Measurements from ENCODE around the gene PRPH. TPM values are rescaled to one million over a fixed set of nuclear protein-coding genes. Genes with fewer than 3 reads are reported as not detected.
"Not testable (repeated sequence)": the region's sequence is repeated elsewhere in the genome, so short reads cannot be mapped to it uniquely, and the experiment has no call there.

Gene PRPH
- total RNA-seq, 2 experiments from 2014 or later = not detected

DNA sequence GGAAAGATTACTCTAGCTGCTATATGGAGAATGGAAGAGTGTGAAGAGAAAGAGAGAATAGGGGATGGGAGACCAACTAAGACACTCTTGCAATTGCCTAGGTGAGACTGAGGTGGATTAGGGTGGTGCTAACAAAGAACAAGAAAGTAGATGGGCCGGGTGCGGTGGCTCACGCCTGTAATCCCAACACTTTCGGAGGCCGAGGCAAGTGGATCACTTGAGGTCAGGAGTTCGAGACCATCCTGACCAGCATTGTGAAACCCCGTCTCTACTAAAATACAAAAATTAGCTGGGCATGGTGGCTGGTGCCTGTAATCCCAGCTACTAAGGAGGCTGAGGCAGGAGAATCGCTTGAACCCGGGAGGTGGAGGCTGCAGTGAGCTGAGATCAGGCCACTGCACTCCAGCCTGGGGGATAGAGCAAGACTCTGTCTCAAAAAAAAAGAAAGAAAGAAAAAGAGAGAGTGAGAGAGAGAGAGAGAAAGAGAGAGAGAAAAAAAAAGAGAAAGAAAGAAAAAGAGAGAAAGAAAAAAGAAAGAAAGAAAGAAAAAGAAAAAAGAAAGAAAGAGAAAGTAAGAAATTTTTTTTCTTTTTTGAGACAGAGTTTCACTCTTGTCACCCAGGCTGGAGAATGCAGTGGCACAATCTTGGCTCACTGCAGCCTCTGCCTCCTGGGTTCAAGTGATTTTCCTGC is 25.6 kb downstream of the PRPH start:
- ChIA-PET POLR2A (interaction anchor here (0.7 kb wide), 1 partner anchor 88 kb away, joined by 6 read pairs; no protein-coding TSS in a partner anchor), CTCF (interaction anchor here (2.1 kb wide), 1 partner anchor 22 kb away, joined by 4 read pairs; no protein-coding TSS in a partner anchor)
- H3K9me3 Mint-ChIP-seq, H3K27me3 Mint-ChIP-seq, DNase-seq: not testable (repeated sequence)
- Mint-ChIP-seq H3K4me1 (peaks cover 28% of the 10 kb centered on the region), H3K27ac (peak overlapping the region; percentile 77), H3K36me3 (ENCODE audit: low read depth) (peaks cover 17% of the 10 kb centered on the region), H3K4me3 (peak overlapping the region; percentile 7)

- DNase-seq = no peak
- ChIA-PET POLR2A (interaction anchor here (1.2 to 2.0 kb wide), 3 partner anchors 9 to 191 kb away, joined by 3 to 11 read pairs (median 6); partner anchors contain the start of genes SPATS2 and TUBA1B), CTCF (interaction anchor here (1.0 to 5.0 kb wide), 7 partner anchors 9 to 27 kb away, joined by 3 to 29 read pairs (median 9); partner anchors contain the start of genes C1QL4, DNAJC22 and PRPH)
- Mint-ChIP-seq H3K27me3 (no peaks in the 10 kb centered on the region), H3K27ac (peak overlapping the region; percentile 93), H3K4me1 (peaks cover 30% of the 10 kb centered on the region), H3K4me3 (peak overlapping the region; percentile 97), H3K9me3 (no peaks in the 10 kb centered on the region), H3K36me3 (ENCODE audit: low read depth) (peaks cover 22% of the 10 kb centered on the region)
Measured at GRCh38 chr12:49322367-49322707, 27.4 kb downstream of the PRPH start.

DNA sequence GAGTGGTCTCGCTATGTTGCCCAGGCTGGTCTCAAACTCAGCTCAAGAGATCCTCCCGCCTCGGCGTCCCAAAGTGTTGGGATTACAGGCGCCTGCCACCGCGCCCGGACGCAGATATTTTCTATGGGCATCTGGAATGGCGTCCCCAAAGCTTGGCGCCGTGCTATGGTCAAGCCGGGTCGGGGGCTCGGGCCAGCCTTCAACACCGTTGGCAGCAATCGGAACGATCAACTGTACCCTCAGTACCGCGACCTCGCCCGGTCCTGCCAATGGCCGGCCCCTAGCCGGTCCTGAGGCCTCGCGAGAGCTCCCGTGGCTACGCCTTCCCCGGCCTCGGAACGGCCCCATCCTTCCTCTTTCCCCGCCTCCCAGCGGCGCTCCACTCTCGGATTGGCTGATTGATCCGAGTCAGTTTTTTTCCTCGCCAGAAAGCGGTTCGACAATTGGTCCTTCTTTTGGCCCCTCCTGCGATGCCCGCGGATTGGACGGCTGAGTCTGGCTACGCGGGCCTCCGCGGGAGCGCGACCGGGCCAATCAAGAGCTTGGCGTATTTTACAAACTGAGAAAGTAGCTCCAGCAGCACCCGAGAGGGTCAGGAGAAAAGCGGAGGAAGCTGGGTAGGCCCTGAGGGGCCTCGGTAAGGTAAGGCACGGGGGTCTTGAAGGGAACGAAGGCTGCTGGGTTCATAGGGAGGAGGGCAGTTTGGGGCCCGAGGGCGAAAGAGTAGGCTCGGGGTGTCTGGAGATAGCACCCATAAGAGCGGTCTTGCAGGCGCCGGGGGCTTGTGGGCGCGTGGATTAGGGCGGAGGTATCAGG is 28.0 kb downstream of the PRPH start, which contains the start of gene TROAP:
Gene TROAP (plus strand): TSS at position 548 of the 816 bp plus-strand sequence. CDS start 354 bp downstream, outside the sequence.
- Mint-ChIP-seq H3K27ac (peak within 1 kb of the TSS; percentile 93), H3K36me3 (ENCODE audit: low read depth) (peaks cover 28% of the 10 kb centered on the region), H3K4me1 (peaks cover 32% of the 10 kb centered on the region), H3K9me3 (no peaks in the 10 kb centered on the region), H3K27me3 (no peaks in the 10 kb centered on the region), H3K4me3 (peak within 1 kb of the TSS; percentile 97)
- POLR2A ChIA-PET = interaction anchor here (0.6 to 2.0 kb wide), 4 partner anchors 9 to 192 kb away, joined by 3 to 11 read pairs (median 4); partner anchors contain the start of genes SPATS2 and TUBA1B
- peak; percentile 99 for DNase-seq
- CTCF ChIA-PET = interaction anchor here (0.8 to 5.0 kb wide), 10 partner anchors 9 to 34 kb away, joined by 3 to 29 read pairs (median 8); partner anchors contain the start of genes C1QL4, DNAJC22 and PRPH

GRCh38 chr12:49323524-49324097 is 28.7 kb downstream of the PRPH start:
- Mint-ChIP-seq H3K9me3 (no peaks in the 10 kb centered on the region), H3K4me3 (peak overlapping the region; percentile 97), H3K27ac (peak overlapping the region; percentile 93), H3K4me1 (peaks cover 33% of the 10 kb centered on the region), H3K36me3 (ENCODE audit: low read depth) (peaks cover 30% of the 10 kb centered on the region), H3K27me3 (no peaks in the 10 kb centered on the region)
- ChIA-PET CTCF (interaction anchor here (0.8 to 5.0 kb wide), 9 partner anchors 8 to 35 kb away, joined by 3 to 29 read pairs (median 8); partner anchors contain the start of genes C1QL4, DNAJC22 and PRPH), POLR2A (interaction anchor here (1.2 to 2.0 kb wide), 3 partner anchors 8 to 192 kb away, joined by 3 to 11 read pairs (median 6); partner anchors contain the start of genes SPATS2 and TUBA1B)
- DNase-seq = no peak

DNA sequence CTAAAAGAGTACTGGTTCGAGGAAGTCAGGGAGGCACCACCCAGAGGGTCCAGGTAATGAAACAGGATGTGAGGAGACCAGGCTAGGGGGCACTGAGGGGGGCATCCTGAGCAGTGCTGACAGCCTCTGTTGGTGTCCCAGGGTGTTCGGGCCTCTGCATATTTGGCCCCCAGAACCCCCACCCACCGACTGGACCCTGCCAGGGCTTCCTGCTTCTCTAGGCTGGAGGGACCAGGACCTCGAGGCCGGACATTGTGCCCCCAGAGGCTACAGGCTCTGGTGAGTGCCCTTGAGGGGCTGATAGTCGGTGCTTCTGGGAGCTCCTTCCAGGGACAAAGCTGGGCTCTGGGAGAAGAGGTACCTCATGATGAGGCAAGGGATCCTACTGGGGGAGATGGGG is 30.7 kb downstream of the PRPH start:
- H3K4me3 Mint-ChIP-seq = no peak overlapping the region
- DNase-seq = no peak
- H3K27me3 Mint-ChIP-seq = no peaks in the 10 kb centered on the region
- peaks cover 33% of the 10 kb centered on the region for H3K4me1 Mint-ChIP-seq
- H3K27ac Mint-ChIP-seq = no peak overlapping the region
- H3K36me3 Mint-ChIP-seq (ENCODE audit: low read depth) = peaks cover 46% of the 10 kb centered on the region
- H3K9me3 Mint-ChIP-seq = no peaks in the 10 kb centered on the region
- ChIA-PET CTCF (interaction anchor here (1.0 to 5.0 kb wide), 3 partner anchors 11 to 33 kb away, joined by 3 to 29 read pairs (median 10); partner anchors contain the start of gene C1QL4), POLR2A (no interaction called here)

DNA sequence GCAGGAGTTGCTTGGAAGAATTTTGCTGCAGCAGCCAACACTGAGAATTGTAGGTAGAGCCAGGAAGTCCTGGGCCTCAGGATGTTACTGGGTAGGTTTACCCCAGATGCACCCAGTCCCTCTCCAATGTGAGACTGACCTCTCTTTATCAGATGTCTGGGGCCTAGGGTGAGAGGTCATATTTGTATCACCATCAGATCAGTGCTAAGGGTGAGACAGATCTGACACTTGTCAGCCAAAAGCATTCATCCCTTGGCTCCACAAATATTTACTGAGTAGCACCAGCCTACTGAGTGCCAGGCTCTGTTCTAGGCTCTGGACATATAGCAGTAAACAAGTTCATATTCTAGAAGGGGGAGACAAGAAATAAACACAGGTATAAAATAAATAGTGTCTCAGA is 32.4 kb downstream of the PRPH start:
- H3K27me3 Mint-ChIP-seq = peaks cover 10% of the 10 kb centered on the region

DNA sequence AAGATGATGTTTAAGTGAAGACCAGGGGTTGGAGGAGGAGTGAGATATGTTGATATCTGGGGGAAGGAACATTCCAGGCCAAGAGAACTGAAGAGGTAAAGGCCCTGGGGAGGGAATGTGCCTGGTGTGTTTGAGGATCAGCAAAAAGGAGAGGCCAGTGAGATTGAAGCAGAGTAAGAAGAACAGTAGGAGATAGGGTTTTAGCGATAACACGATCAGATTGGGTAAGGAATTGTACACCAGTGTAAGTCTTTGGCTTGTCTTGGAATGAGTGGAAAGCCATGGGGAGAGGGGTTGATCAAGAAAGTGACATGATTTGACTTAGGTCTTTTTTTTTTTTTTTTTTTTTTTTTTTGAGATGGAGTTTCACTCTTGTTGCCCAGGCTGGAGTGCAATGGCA is 32.9 kb downstream of the PRPH start:
- ChIA-PET POLR2A (no interaction called here), CTCF (no interaction called here)
- Mint-ChIP-seq H3K9me3 (no peaks in the 10 kb centered on the region), H3K27me3 (peaks cover 14% of the 10 kb centered on the region), H3K27ac (peak overlapping the region; percentile 71), H3K36me3 (ENCODE audit: low read depth) (peaks cover 63% of the 10 kb centered on the region), H3K4me1 (peaks cover 29% of the 10 kb centered on the region), H3K4me3 (no peak overlapping the region)
- no peak for DNase-seq

More for the DNA sequence above, 32.4 kb downstream of the PRPH start:
- ChIA-PET CTCF (no interaction called here), POLR2A (no interaction called here)
- H3K4me1 Mint-ChIP-seq = peaks cover 27% of the 10 kb centered on the region
- H3K27ac Mint-ChIP-seq = peak overlapping the region; percentile 68
- no peak overlapping the region for H3K4me3 Mint-ChIP-seq
- peaks cover 63% of the 10 kb centered on the region for H3K36me3 Mint-ChIP-seq (ENCODE audit: low read depth)
- no peak for DNase-seq
- no peaks in the 10 kb centered on the region for H3K9me3 Mint-ChIP-seq

- H3K27me3 Mint-ChIP-seq = peaks cover 19% of the 10 kb centered on the region
- CTCF ChIA-PET = interaction anchor here (0.6 to 1.4 kb wide), 3 partner anchors 14 to 89 kb away, joined by 3 to 4 read pairs (median 3); no protein-coding TSS in a partner anchor
- no peaks in the 10 kb centered on the region for H3K9me3 Mint-ChIP-seq
- no peak for DNase-seq
- H3K36me3 Mint-ChIP-seq (ENCODE audit: low read depth) = peaks cover 56% of the 10 kb centered on the region
- H3K4me3 Mint-ChIP-seq = no peak overlapping the region
- POLR2A ChIA-PET = no interaction called here
- H3K27ac Mint-ChIP-seq = no peak overlapping the region
- H3K4me1 Mint-ChIP-seq = peaks cover 26% of the 10 kb centered on the region
Measured at GRCh38 chr12:49328816-49329215, 33.9 kb downstream of the PRPH start.

GRCh38 chr12:49330032-49330619 is 35.2 kb downstream of the PRPH start:
- peaks cover 51% of the 10 kb centered on the region for H3K36me3 Mint-ChIP-seq (ENCODE audit: low read depth)
- CTCF ChIA-PET = interaction anchor here (1.1 to 3.0 kb wide), 4 partner anchors 13 to 88 kb away, joined by 3 to 22 read pairs (median 4); partner anchors contain the start of gene DNAJC22
- peaks cover 30% of the 10 kb centered on the region for H3K27me3 Mint-ChIP-seq
- H3K4me3 Mint-ChIP-seq = no peak overlapping the region
- no peak for DNase-seq
- peaks cover 22% of the 10 kb centered on the region for H3K4me1 Mint-ChIP-seq
- no peak overlapping the region for H3K27ac Mint-ChIP-seq
- POLR2A ChIA-PET = no interaction called here
- no peaks in the 10 kb centered on the region for H3K9me3 Mint-ChIP-seq

DNA sequence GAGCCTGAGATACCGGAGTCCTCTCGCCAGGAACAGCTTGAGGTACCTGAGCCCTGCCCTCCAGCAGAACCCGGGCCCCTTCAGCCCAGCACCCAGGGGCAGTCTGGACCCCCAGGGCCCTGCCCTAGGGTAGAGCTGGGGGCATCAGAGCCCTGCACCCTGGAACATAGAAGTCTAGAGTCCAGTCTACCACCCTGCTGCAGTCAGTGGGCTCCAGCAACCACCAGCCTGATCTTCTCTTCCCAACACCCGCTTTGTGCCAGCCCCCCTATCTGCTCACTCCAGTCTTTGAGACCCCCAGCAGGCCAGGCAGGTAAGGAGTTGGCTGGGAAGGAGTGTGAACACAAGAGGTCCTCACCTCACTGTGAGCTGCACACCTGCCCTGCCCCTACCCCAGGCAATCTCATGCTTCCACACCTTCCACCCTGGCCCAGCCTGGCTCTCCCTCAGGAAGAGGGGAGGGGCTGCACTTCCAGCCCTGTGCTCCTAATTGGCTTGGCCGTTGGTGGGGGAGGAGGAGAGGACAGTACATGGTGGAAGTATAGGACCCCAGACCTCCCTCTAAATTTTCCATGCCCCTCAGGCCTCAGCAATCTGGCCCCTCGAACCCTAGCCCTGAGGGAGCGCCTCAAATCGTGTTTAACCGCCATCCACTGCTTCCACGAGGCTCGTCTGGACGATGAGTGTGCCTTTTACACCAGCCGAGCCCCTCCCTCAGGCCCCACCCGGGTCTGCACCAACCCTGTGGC is 35.9 kb downstream of the PRPH start:
- peaks cover 36% of the 10 kb centered on the region for H3K27me3 Mint-ChIP-seq
- H3K27ac Mint-ChIP-seq = no peak overlapping the region
- DNase-seq = no peak
- ChIA-PET CTCF (interaction anchor here (0.5 to 3.9 kb wide), 7 partner anchors 8 to 64 kb away, joined by 3 to 30 read pairs (median 8); partner anchors contain the start of genes DNAJC22, PRPH, SPATS2 and TROAP), POLR2A (interaction anchor here (0.5 to 1.9 kb wide), 3 partner anchors 8 to 117 kb away, joined by 3 to 11 read pairs (median 3); partner anchors contain the start of gene TROAP)
- peaks cover 48% of the 10 kb centered on the region for H3K36me3 Mint-ChIP-seq (ENCODE audit: low read depth)
- H3K9me3 Mint-ChIP-seq = no peaks in the 10 kb centered on the region
- H3K4me1 Mint-ChIP-seq = peaks cover 22% of the 10 kb centered on the region
- no peak overlapping the region for H3K4me3 Mint-ChIP-seq

All from activated CD4-positive, alpha-beta T cell treated with anti-CD3 and anti-CD28 coated beads, Interleukin-2, amount 10 ng/mL, durations not matched to agents 7 days and 5 days (primary cell).